Endodermal cell (in vitro differentiated cells): ENCODE measurements around the gene CFAP61. TPM values are rescaled to one million over a fixed set of nuclear protein-coding genes. Genes with fewer than 3 reads are reported as not detected.
A peak's percentile ranks its signal among the peaks of the same experiment; 100 is the strongest.

Experiments
- DNase-seq: peaks from one replicate; pipeline ENCODE4 v3.0.0-alpha.2; 2017
- H3K27ac ChIP-seq: 2 replicates; pipeline ENCODE4 v1.5.1; 2013; ENCODE audit warnings: mild to moderate bottlenecking, low read depth, low read length, moderate library complexity
- H3K27me3 ChIP-seq: 2 replicates; pipeline ENCODE4 v1.6.1; 2013; ENCODE audit warnings: mild to moderate bottlenecking, low read length, moderate library complexity; ENCODE audit not compliant: insufficient read depth, control insufficient read depth, poor library complexity, severe bottlenecking
- H3K36me3 ChIP-seq: 2 replicates; pipeline ENCODE4 v1.7.0; 2013; ENCODE audit warnings: mild to moderate bottlenecking, low read length, moderate library complexity; ENCODE audit not compliant: control insufficient read depth, insufficient read depth
- H3K4me1 ChIP-seq: one replicate; pipeline ENCODE4 v1.7.0; 2013; ENCODE audit warnings: low read length; ENCODE audit not compliant: control insufficient read depth, insufficient read depth
- H3K4me3 ChIP-seq: 2 replicates; pipeline ENCODE4 v1.5.1; 2013; ENCODE audit warnings: mild to moderate bottlenecking, low read length, moderate library complexity
- H3K9ac ChIP-seq: 2 replicates; pipeline ENCODE4 v1.6.1; 2013; ENCODE audit warnings: mild to moderate bottlenecking, low read length, moderate library complexity; ENCODE audit not compliant: poor library complexity, severe bottlenecking; ENCODE audit errors: extremely low read depth
- H3K9me3 ChIP-seq: 2 replicates; pipeline ENCODE4 v1.6.1; 2013; ENCODE audit warnings: mild to moderate bottlenecking, low read length, moderate library complexity; ENCODE audit not compliant: control insufficient read depth
- H3K27ac Mint-ChIP-seq: 2 replicates; pipeline ENCODE4 v1.8.0; 2020; ENCODE audit warnings: mixed read lengths
- H3K27me3 Mint-ChIP-seq: 2 replicates; pipeline ENCODE4 v1.8.0; 2021; ENCODE audit warnings: mild to moderate bottlenecking, mixed read lengths; ENCODE audit not compliant: insufficient read depth
- H3K36me3 Mint-ChIP-seq: 2 replicates; pipeline ENCODE4 v1.8.0; 2020; ENCODE audit warnings: low read depth, mixed read lengths
- H3K4me1 Mint-ChIP-seq: 2 replicates; pipeline ENCODE4 v1.8.0; 2020; ENCODE audit warnings: mixed read lengths
- H3K4me3 Mint-ChIP-seq: 2 replicates; pipeline ENCODE4 v1.8.0; 2020; ENCODE audit warnings: mild to moderate bottlenecking, moderate library complexity, mixed read lengths
- H3K9me3 Mint-ChIP-seq: 2 replicates; pipeline ENCODE4 v1.8.0; 2020; ENCODE audit warnings: mild to moderate bottlenecking, mixed read lengths
- WGBS, 2 experiments: methylation state at CpG; one replicate each; pipeline versions ENCODE4 v1.1.5 to v1.1.7; 2013; ENCODE audit warnings: missing lambda C conversion rate in 2 of 2, mixed read lengths in 1 of 2; ENCODE audit not compliant: insufficient coverage in 1 of 2, insufficient read length in 1 of 2; 5-methylcytosine and 5-hydroxymethylcytosine counted together
- total RNA-seq, 2 donors: library from RNA; stranded (reverse); fragmentation: NEBNext Ultra II Directional in 1 of 2; extraction: Animal tissue kit (Norgen Biotek cat#: 25700) in 1 of 2; gene quantifications; 2 replicates in 1 of 2; 3 replicates in 1 of 2; pipeline ENCODE4 v1.2.1, GENCODE V29; 2021
- TF ChIP-seq, protein P1 (sequence below): fragments of 200-600 bp; sonication (generic); conservative IDR thresholded peaks from 2 replicates; pipeline ENCODE4 v1.5.0; 2021; ENCODE audit warnings: antibody characterized with exemption, mild to moderate bottlenecking

Gene CFAP61
- total RNA-seq, 2 donors from 2014 or later, result 0.64 to 0.73 TPM

GRCh38 chr20:20371681-20372080, 319.3 kb downstream of the CFAP61 start:
- Mint-ChIP-seq H3K9me3 (no peaks in the 10 kb centered on the region), H3K4me3 (no peak overlapping the region), H3K27me3 (peaks cover 86% of the 10 kb centered on the region), H3K27ac (peak overlapping the region; percentile 15), H3K36me3 (no peaks in the 10 kb centered on the region), H3K4me1 (peaks cover 8% of the 10 kb centered on the region)
- DNase-seq, result no peak
- H3K27me3 ChIP-seq, result peaks cover 92% of the 10 kb centered on the region
- no peaks in the 10 kb centered on the region for H3K4me1 ChIP-seq
- H3K27ac ChIP-seq, result no peak overlapping the region
- H3K4me3 ChIP-seq, result no peak overlapping the region
- H3K9ac ChIP-seq, result no peak overlapping the region
- TF ChIP-seq, protein P1, sequence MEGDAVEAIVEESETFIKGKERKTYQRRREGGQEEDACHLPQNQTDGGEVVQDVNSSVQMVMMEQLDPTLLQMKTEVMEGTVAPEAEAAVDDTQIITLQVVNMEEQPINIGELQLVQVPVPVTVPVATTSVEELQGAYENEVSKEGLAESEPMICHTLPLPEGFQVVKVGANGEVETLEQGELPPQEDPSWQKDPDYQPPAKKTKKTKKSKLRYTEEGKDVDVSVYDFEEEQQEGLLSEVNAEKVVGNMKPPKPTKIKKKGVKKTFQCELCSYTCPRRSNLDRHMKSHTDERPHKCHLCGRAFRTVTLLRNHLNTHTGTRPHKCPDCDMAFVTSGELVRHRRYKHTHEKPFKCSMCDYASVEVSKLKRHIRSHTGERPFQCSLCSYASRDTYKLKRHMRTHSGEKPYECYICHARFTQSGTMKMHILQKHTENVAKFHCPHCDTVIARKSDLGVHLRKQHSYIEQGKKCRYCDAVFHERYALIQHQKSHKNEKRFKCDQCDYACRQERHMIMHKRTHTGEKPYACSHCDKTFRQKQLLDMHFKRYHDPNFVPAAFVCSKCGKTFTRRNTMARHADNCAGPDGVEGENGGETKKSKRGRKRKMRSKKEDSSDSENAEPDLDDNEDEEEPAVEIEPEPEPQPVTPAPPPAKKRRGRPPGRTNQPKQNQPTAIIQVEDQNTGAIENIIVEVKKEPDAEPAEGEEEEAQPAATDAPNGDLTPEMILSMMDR, result no peak
- WGBS, 2 experiments, result 20 to 25% methylated on average over 1 to 3 of the region's 3 CpGs
- H3K9me3 ChIP-seq, result no peaks in the 10 kb centered on the region
- H3K36me3 ChIP-seq, result no peaks in the 10 kb centered on the region

GRCh38 chr20:20373091-20373571, 320.8 kb downstream of the CFAP61 start:
- no peak overlapping the region for H3K9ac ChIP-seq
- no peak overlapping the region for H3K27ac Mint-ChIP-seq
- H3K9me3 ChIP-seq, result no peaks in the 10 kb centered on the region
- peaks cover 8% of the 10 kb centered on the region for H3K4me1 Mint-ChIP-seq
- no peaks in the 10 kb centered on the region for H3K36me3 Mint-ChIP-seq
- H3K27ac ChIP-seq, result no peak overlapping the region
- H3K27me3 ChIP-seq, result peaks cover 79% of the 10 kb centered on the region
- no peak overlapping the region for H3K4me3 ChIP-seq
- no peaks in the 10 kb centered on the region for H3K36me3 ChIP-seq
- 57 to 75% methylated on average over 9 to 17 of the region's 17 CpGs for WGBS, 2 experiments
- H3K9me3 Mint-ChIP-seq, result no peaks in the 10 kb centered on the region
- DNase-seq, result no peak
- no peaks in the 10 kb centered on the region for H3K4me1 ChIP-seq
- H3K27me3 Mint-ChIP-seq, result peaks cover 82% of the 10 kb centered on the region
- no peak overlapping the region for H3K4me3 Mint-ChIP-seq
- TF ChIP-seq, protein P1, result no peak

DNA sequence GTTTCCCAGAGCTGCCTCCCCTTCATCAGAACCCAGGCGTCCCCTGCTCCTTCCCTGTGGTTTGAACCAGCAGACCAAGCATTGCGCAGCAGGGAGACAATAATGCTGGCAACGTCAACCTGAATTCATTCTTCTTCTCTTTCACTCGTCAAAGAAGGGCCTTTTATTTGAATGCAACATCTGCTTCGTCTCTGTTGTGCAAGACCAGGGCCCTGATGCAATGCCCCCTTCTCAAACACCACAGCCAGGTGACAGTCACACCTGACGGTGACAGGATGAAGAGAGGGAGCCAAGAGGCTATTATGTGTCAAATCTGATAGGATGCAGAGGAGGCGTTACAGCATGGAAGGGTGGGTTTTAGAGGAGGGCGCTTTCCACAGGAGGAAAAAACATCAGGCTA, 323.5 kb downstream of the CFAP61 start:
- no peak overlapping the region for H3K4me3 ChIP-seq
- H3K36me3 ChIP-seq, result no peaks in the 10 kb centered on the region
- Mint-ChIP-seq H3K27me3 (peaks cover 65% of the 10 kb centered on the region), H3K4me1 (peaks cover 3% of the 10 kb centered on the region), H3K27ac (no peak overlapping the region), H3K9me3 (peaks cover 5% of the 10 kb centered on the region), H3K4me3 (no peak overlapping the region), H3K36me3 (no peaks in the 10 kb centered on the region)
- DNase-seq, result no peak
- TF ChIP-seq, protein P1, result no peak
- H3K27me3 ChIP-seq, result peaks cover 57% of the 10 kb centered on the region
- 85 to 87% methylated on average over 5 to 8 of the region's 8 CpGs for WGBS, 2 experiments
- H3K9me3 ChIP-seq, result no peaks in the 10 kb centered on the region
- H3K27ac ChIP-seq, result no peak overlapping the region
- H3K9ac ChIP-seq, result no peak overlapping the region
- no peaks in the 10 kb centered on the region for H3K4me1 ChIP-seq
